ENCODE measurements around the gene KANSL3.

Gene KANSL3

DNA sequence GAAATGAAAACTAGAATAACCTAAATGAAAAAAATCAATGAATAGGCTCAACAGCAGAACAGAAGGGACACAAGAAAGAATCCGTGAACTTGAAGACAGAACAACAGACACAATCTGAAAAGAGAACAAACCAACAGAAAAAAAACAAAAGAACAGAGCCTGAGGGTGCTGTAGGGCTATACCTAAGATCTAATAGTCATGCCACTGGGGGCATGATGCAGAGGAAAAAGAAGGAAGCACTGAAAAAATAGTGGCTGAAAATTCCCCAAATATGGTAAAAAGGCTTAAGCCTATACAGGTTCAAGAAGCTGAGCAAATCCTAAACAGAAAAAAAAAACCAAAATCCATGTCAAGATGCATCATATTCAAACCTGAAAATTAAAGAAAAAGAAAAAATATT is 50.3 kb downstream of the KANSL3 start:
- TF ChIP-seq FOXP2 (optimal IDR thresholded peaks at IDR 0.05; ENCODE audit: borderline replicate concordance, extremely low read depth, extremely low read length, insufficient read depth) (no peak), POLR2AphosphoS5 (IDR thresholded peaks at IDR 0.05; ENCODE audit: low read depth, low read length) (no peak), REST (IDR thresholded peaks at IDR 0.05; ENCODE audit: insufficient read depth in 1 of 2, low read depth in 2 of 2, low read length in 2 of 2) (no peak), SIN3A (IDR thresholded peaks at IDR 0.05; ENCODE audit: borderline replicate concordance, insufficient read depth, low read length) (no peak), TAF1 (IDR thresholded peaks at IDR 0.05; ENCODE audit: borderline replicate concordance, insufficient read depth, low read length) (no peak)

DNA sequence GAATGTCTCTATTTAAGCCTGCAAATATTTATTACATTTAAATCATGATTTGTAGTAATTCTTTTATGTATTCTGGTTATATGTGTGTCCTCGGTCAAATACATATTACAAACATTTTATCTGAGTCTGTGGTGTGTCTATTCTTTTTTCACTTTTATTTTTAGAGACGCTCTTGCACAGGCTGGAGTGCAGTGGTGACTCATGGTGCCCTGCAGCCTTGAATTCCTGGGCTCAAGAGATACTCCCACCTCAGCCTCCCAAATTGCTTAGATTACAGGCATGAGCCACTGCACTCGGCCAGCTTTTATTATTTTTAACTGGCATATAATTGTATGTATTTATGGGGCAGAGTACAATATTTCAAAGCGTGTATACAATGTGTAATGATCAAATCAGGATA is 54.1 kb downstream of the KANSL3 start:
- TF ChIP-seq SIN3A (IDR thresholded peaks at IDR 0.05; ENCODE audit: borderline replicate concordance, insufficient read depth, low read length), result no peak
- TF ChIP-seq FOXP2 (optimal IDR thresholded peaks at IDR 0.05; ENCODE audit: borderline replicate concordance, extremely low read depth, extremely low read length, insufficient read depth), result no peak
- TF ChIP-seq REST (IDR thresholded peaks at IDR 0.05; ENCODE audit: insufficient read depth in 1 of 2, low read depth in 2 of 2, low read length in 2 of 2), result no peak
- TF ChIP-seq TAF1 (IDR thresholded peaks at IDR 0.05; ENCODE audit: borderline replicate concordance, insufficient read depth, low read length), result no peak
- no peak for TF ChIP-seq POLR2AphosphoS5 (IDR thresholded peaks at IDR 0.05; ENCODE audit: low read depth, low read length)

DNA sequence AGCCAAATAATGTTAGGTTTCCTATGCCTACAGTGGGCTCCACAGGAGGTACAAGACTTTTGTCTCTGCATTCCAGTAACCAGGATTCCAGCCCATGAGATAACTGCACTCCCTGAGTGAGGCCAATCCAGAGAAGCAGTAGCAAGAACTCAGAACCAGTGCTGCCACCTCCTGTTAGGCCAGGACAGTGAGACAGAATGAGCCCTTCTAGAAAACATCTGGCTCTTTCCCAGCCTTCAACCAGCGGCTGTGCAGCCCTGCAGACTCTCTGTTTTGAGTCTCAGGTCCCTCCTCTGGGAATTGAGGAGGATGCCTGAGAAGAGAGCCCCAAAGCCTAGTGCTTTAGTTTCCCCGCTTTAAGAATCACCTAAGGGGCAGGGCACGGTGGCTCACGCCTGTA is 57.3 kb downstream of the KANSL3 start:
- TF ChIP-seq FOXP2 (optimal IDR thresholded peaks at IDR 0.05; ENCODE audit: borderline replicate concordance, extremely low read depth, extremely low read length, insufficient read depth), result no peak
- TF ChIP-seq TAF1 (IDR thresholded peaks at IDR 0.05; ENCODE audit: borderline replicate concordance, insufficient read depth, low read length), result no peak
- no peak for TF ChIP-seq REST (IDR thresholded peaks at IDR 0.05; ENCODE audit: insufficient read depth in 1 of 2, low read depth in 2 of 2, low read length in 2 of 2)
- TF ChIP-seq POLR2AphosphoS5 (IDR thresholded peaks at IDR 0.05; ENCODE audit: low read depth, low read length), result no peak
- no peak for TF ChIP-seq SIN3A (IDR thresholded peaks at IDR 0.05; ENCODE audit: borderline replicate concordance, insufficient read depth, low read length)

- TF ChIP-seq TAF1 (IDR thresholded peaks at IDR 0.05; ENCODE audit: borderline replicate concordance, insufficient read depth, low read length), result no peak
- no peak for TF ChIP-seq SIN3A (IDR thresholded peaks at IDR 0.05; ENCODE audit: borderline replicate concordance, insufficient read depth, low read length)
- TF ChIP-seq POLR2AphosphoS5 (IDR thresholded peaks at IDR 0.05; ENCODE audit: low read depth, low read length), result no peak
- TF ChIP-seq REST (IDR thresholded peaks at IDR 0.05; ENCODE audit: insufficient read depth in 1 of 2, low read depth in 2 of 2, low read length in 2 of 2), result no peak
- TF ChIP-seq FOXP2 (optimal IDR thresholded peaks at IDR 0.05; ENCODE audit: borderline replicate concordance, extremely low read depth, extremely low read length, insufficient read depth), result no peak
Measured at GRCh38 chr2:96579422-96579821, 58.7 kb downstream of the KANSL3 start.

DNA sequence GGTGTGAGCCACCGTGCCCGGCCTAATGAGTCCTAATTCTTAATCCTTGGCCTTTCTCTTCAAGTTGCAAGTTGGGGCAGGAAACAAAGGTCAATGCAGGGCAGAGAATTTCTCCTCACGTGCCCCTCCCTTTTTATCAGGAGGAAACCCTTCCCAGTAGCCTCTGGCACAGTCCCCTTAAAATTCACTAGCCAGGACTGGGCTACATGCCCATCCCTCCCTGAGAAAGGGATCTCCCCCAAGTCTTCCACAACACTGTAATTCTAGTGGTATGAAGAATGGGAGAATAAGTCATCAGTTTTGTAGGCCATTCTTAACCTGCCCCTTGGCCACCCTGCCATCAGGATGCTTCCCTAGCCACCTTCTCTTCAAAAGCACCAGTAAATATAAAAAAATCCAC is 59.4 kb downstream of the KANSL3 start:
- no peak for TF ChIP-seq POLR2AphosphoS5 (IDR thresholded peaks at IDR 0.05; ENCODE audit: low read depth, low read length)
- no peak for TF ChIP-seq TAF1 (IDR thresholded peaks at IDR 0.05; ENCODE audit: borderline replicate concordance, insufficient read depth, low read length)
- TF ChIP-seq FOXP2 (optimal IDR thresholded peaks at IDR 0.05; ENCODE audit: borderline replicate concordance, extremely low read depth, extremely low read length, insufficient read depth), result no peak
- TF ChIP-seq SIN3A (IDR thresholded peaks at IDR 0.05; ENCODE audit: borderline replicate concordance, insufficient read depth, low read length), result no peak
- no peak for TF ChIP-seq REST (IDR thresholded peaks at IDR 0.05; ENCODE audit: insufficient read depth in 1 of 2, low read depth in 2 of 2, low read length in 2 of 2)

Measured in PFSK-1 (cell line).